A549 treated with CORT108297 at 1 μM for 4 hours (cell line): ENCODE measurements around the gene STK32B. TPM values are rescaled to one million over a fixed set of nuclear protein-coding genes. Genes with fewer than 3 reads are reported as not detected.

Experiments
- total RNA-seq: library from RNA; stranded (reverse); fragments of 200-300 nt; extraction: Qiagen RNA extraction; gene quantifications from 5 replicates; pipeline ENCODE4 v1.2.3, GENCODE V29; 2022

The STK32B gene
- total RNA-seq, result 19.4 to 20.5 TPM (median 20.1 TPM) in 5 replicates

DNA sequence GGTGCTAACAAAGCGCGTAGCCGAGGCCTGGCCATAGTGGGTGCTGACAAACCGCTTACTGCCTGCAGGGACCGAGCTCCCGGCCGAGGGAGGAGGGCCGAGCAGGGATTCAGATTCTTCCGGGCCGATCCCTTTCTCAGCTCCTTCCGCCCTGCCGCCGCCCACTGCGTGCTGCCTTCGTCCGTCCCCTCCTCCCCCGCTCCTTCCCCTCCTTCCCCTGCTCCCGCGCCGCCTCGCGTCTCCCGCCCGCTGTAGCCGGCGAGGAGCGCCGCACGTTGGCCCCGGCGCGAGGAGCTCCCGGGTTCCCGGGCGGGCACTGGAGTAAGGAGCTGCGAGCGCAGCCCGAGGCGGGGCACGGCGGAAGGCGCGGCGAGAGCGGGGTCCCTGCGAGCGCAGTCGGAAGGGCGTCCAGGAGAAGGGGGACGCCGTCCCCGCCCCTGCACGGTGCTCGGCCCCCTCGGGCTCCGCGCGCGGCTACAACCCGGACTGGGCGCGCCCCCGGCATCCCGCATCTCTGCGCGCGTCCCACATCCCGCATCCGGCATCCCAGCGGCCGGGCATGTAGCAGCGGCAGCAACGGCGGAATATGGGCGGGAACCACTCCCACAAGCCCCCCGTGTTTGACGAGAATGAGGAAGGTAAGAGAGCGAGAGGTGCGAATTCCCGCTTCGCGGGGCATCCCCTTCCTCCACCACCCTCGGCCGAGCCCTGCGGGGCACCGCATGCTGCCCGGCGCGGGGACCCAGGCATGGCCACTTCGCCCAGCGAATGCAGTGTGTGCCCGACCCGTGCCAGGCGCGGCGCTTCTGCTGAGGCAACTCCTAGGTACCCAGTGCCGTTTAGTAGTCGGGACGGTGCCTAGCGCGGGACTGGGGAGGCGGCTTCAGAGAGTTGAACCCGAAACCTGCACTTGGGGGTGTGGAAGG, at the start of gene STK32B:
Gene STK32B (plus strand): TSS at position 203 of the 926 bp plus-strand sequence.

DNA sequence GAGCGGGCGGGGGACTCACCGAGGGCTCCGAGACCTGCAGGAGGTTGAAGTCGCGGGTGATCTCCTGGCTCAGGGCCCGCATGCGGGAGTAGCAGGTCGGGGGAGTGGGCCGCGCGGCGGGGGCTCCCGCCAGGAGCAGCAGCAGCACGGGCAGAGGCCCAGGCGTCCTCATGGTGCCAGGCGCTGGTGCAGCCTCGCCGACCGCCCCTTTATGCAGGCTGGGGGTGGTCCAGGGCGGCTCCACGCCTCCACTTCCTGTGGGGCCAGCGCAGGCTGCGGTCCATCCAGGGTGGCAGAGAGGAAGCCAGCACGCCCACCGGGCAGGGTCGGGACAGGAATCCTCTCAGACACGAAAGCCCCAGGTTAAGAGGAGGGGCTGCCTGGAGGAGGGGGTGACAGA, 32.0 kb upstream of the STK32B start, which contains the start of gene CYTL1:
Gene CYTL1 (minus strand): TSS at position 185 of the 400 bp plus-strand sequence. CDS start 13 bp downstream, at position 172.

Other genes starting within 250 kb of the STK32B start
- 5.6 to 11.8 TPM (median 9.9 TPM) in 5 replicates for gene MSX1, start 191.8 kb upstream of the STK32B start, total RNA-seq
- gene CYTL1, start 32.0 kb upstream of the STK32B start, total RNA-seq, result not detected in 5 replicates